IMR-90 (cell line): ENCODE results near the gene RNASET2. TPM values are rescaled to one million over a fixed set of nuclear protein-coding genes. Genes with fewer than 3 reads are reported as not detected.

Experiments used
- ATAC-seq: fragments of 200-7000 bp; cut with Tn5 transposase; 2 replicates; pipeline ENCODE4 v1.9.1; 2020; ENCODE audit warnings: low read depth, mild to moderate bottlenecking, moderate library complexity
- BruUV-seq: library from RNA; stranded (reverse); fragments of 400-500 nt; replicated peaks from 2 replicates; lab custom pipeline; 2021; lab: Mats Ljungman, UMichigan
- CTCF ChIA-PET: fragments of 300-600 bp; formaldehyde crosslinking; extraction: SDS; loops from one replicate; lab custom pipeline; 2021; ENCODE audit warnings: antibody characterized with exemption; lab: Yijun Ruan, JAX
- POLR2A ChIA-PET: fragments of 300-600 bp; sonication (Branson Sonifier 250); formaldehyde crosslinking; loops from one replicate; lab custom pipeline; 2022; ENCODE audit warnings: antibody characterized with exemption; ENCODE audit not compliant: unreplicated experiment; lab: Charles Lee
- DNase-seq: peaks from one replicate; pipeline ENCODE4 v3.0.0; 2013
- H2AFZ ChIP-seq: replicated peaks from 2 replicates; pipeline ENCODE3; 2013; ENCODE audit warnings: low read length, mild to moderate bottlenecking; ENCODE audit not compliant: poor library complexity
- H2AK5ac ChIP-seq: 2 replicates; pipeline ENCODE4 v1.6.1; 2013; ENCODE audit warnings: low read depth, low read length, inconsistent platforms
- H2AK9ac ChIP-seq: replicated peaks from 2 replicates; pipeline ENCODE3; 2013; ENCODE audit warnings: mild to moderate bottlenecking, low read depth, low read length, moderate library complexity; ENCODE audit not compliant: poor library complexity
- H2BK120ac ChIP-seq: 2 replicates; pipeline ENCODE4 v1.6.1; 2013; ENCODE audit warnings: low read depth, low read length, inconsistent platforms
- H2BK15ac ChIP-seq: 3 replicates; pipeline ENCODE4 v1.6.1; 2013; ENCODE audit warnings: low read depth, low read length, inconsistent platforms
- H2BK20ac ChIP-seq: 2 replicates; pipeline ENCODE4 v1.6.1; 2013; ENCODE audit warnings: low read depth, mild to moderate bottlenecking, inconsistent platforms, low read length, moderate library complexity
- H2BK5ac ChIP-seq: 2 replicates; pipeline ENCODE4 v1.6.1; 2013; ENCODE audit warnings: mild to moderate bottlenecking, low read depth, low read length, inconsistent platforms; ENCODE audit not compliant: poor library complexity, severe bottlenecking
- H3K14ac ChIP-seq: replicated peaks from 2 replicates; pipeline ENCODE4 v1.6.1; 2013; ENCODE audit warnings: low read depth, low read length, inconsistent platforms
- H3K18ac ChIP-seq: 2 replicates; pipeline ENCODE4 v1.6.1; 2013; ENCODE audit warnings: low read depth, low read length, control low read depth
- H3K23ac ChIP-seq: 2 replicates; pipeline ENCODE4 v1.6.1; 2013; ENCODE audit warnings: low read depth, low read length, inconsistent platforms
- H3K27ac ChIP-seq: 2 replicates; pipeline ENCODE4 v1.5.1; 2013; ENCODE audit warnings: mild to moderate bottlenecking, control low read depth, low read length; ENCODE audit not compliant: insufficient read depth
- H3K27me3 ChIP-seq: 2 replicates; pipeline ENCODE4 v1.6.1; 2013; ENCODE audit warnings: low read length; ENCODE audit not compliant: control insufficient read depth, insufficient read depth
- H3K36me3 ChIP-seq: 2 replicates; pipeline ENCODE4 v1.6.1; 2013; ENCODE audit warnings: low read length, mixed read lengths; ENCODE audit not compliant: control insufficient read depth, insufficient read depth
- H3K4ac ChIP-seq: 2 replicates; pipeline ENCODE4 v1.6.1; 2013; ENCODE audit warnings: low read depth, low read length, inconsistent platforms
- H3K4me1 ChIP-seq: 2 replicates; pipeline ENCODE4 v1.6.1; 2013; ENCODE audit warnings: low read length, mixed read lengths; ENCODE audit not compliant: control insufficient read depth, insufficient read depth
- H3K4me2 ChIP-seq: 2 replicates; pipeline ENCODE4 v1.6.1; 2013; ENCODE audit warnings: low read depth, mild to moderate bottlenecking, control low read depth, low read length, moderate library complexity
- H3K4me3 ChIP-seq: 2 replicates; pipeline ENCODE4 v1.5.1; 2013; ENCODE audit warnings: low read depth, mild to moderate bottlenecking, control low read depth, low read length, moderate library complexity; ENCODE audit not compliant: insufficient read depth
- H3K56ac ChIP-seq: 2 replicates; pipeline ENCODE4 v1.6.1; 2013; ENCODE audit warnings: low read length, inconsistent platforms; ENCODE audit not compliant: insufficient read depth; ENCODE audit errors: extremely low read depth
- H3K79me1 ChIP-seq, 2 experiments: 2 replicates each; pipeline ENCODE4 v1.6.1; 2013; ENCODE audit warnings: low read length in 2 of 2, inconsistent platforms in 1 of 2, low read depth in 1 of 2
- H3K9ac ChIP-seq: 2 replicates; pipeline ENCODE4 v1.6.1; 2013; ENCODE audit warnings: low read depth, low read length, control low read depth
- H3K9me1 ChIP-seq: 2 replicates; pipeline ENCODE4 v1.6.1; 2013; ENCODE audit warnings: low read length, inconsistent platforms; ENCODE audit not compliant: insufficient read depth
- H3K9me3 ChIP-seq: 2 replicates; pipeline ENCODE4 v1.6.1; 2013; ENCODE audit warnings: low read length; ENCODE audit not compliant: control insufficient read depth, insufficient read depth
- H4K20me1 ChIP-seq: 2 replicates; pipeline ENCODE4 v1.6.1; 2013; ENCODE audit warnings: low read length, inconsistent platforms; ENCODE audit not compliant: insufficient read depth
- H4K5ac ChIP-seq: 2 replicates; pipeline ENCODE4 v1.6.1; 2013; ENCODE audit warnings: mild to moderate bottlenecking, low read depth, low read length, control low read depth
- H4K8ac ChIP-seq, 2 experiments: 2 replicates each; pipeline ENCODE4 v1.6.1; 2013; ENCODE audit warnings: low read depth in 2 of 2, low read length in 2 of 2, control low read depth in 1 of 2, inconsistent platforms in 1 of 2
- H4K91ac ChIP-seq: 2 replicates; pipeline ENCODE4 v1.6.1; 2013; ENCODE audit warnings: low read depth, low read length, inconsistent platforms; ENCODE audit not compliant: insufficient read depth
- BHLHE40 ChIP-seq: fragments of 150-350 bp; IDR thresholded peaks from 2 replicates; pipeline ENCODE4 v1.6.1; 2016; ENCODE audit warnings: mild to moderate bottlenecking, low read depth, low read length
- CEBPB ChIP-seq: IDR thresholded peaks from 2 replicates; pipeline ENCODE4 v1.6.1; 2012; ENCODE audit warnings: low read depth, low read length, improper control_type of control experiment
- CHD1 ChIP-seq: IDR thresholded peaks from 2 replicates; pipeline ENCODE4 v1.6.1; 2012; ENCODE audit warnings: low read depth, low read length, improper control_type of control experiment
- CTCF ChIP-seq: conservative IDR thresholded peaks from 2 replicates; pipeline ENCODE4 v1.5.1; 2012; ENCODE audit warnings: mild to moderate bottlenecking, low read depth, low read length, improper control_type of control experiment
- ELK1 ChIP-seq: fragments of 150-350 bp; IDR thresholded peaks from 2 replicates; pipeline ENCODE4 v1.6.1; 2016; ENCODE audit warnings: low read depth, mild to moderate bottlenecking, low read length, moderate library complexity, borderline replicate concordance
- FOS ChIP-seq: fragments of 150-350 bp; IDR thresholded peaks from 2 replicates; pipeline ENCODE4 v1.6.1; 2016; ENCODE audit warnings: low read depth, low read length
- MAFK ChIP-seq: IDR thresholded peaks from 2 replicates; pipeline ENCODE4 v1.6.1; 2012; ENCODE audit warnings: low read depth, low read length, improper control_type of control experiment
- MAZ ChIP-seq: IDR thresholded peaks from 2 replicates; pipeline ENCODE4 v1.6.1; 2012; ENCODE audit warnings: low read depth, mild to moderate bottlenecking, low read length, improper control_type of control experiment, moderate library complexity, borderline replicate concordance
- MXI1 ChIP-seq: IDR thresholded peaks from 2 replicates; pipeline ENCODE4 v1.6.1; 2012; ENCODE audit warnings: low read depth, mild to moderate bottlenecking, low read length, moderate library complexity, borderline replicate concordance
- NFE2L2 ChIP-seq: fragments of 150-350 bp; IDR thresholded peaks from 2 replicates; pipeline ENCODE4 v1.6.1; 2016; ENCODE audit warnings: low read depth, mild to moderate bottlenecking, low read length
- POLR2A ChIP-seq: IDR thresholded peaks from 2 replicates; pipeline ENCODE4 v1.6.1; 2012; ENCODE audit warnings: mild to moderate bottlenecking, low read depth, low read length
- RAD21 ChIP-seq: IDR thresholded peaks from 2 replicates; pipeline ENCODE4 v1.6.1; 2012; ENCODE audit warnings: low read length, improper control_type of control experiment
- RCOR1 ChIP-seq: IDR thresholded peaks from 2 replicates; pipeline ENCODE4 v1.6.1; 2012; ENCODE audit warnings: mild to moderate bottlenecking, low read length, improper control_type of control experiment; ENCODE audit not compliant: insufficient replicate concordance
- RFX5 ChIP-seq: IDR thresholded peaks from 2 replicates; pipeline ENCODE4 v1.8.0; 2012; ENCODE audit warnings: low read depth, mild to moderate bottlenecking, low read length, moderate library complexity
- SMC3 ChIP-seq: fragments of 150-350 bp; IDR thresholded peaks from 2 replicates; pipeline ENCODE4 v1.6.1; 2016; ENCODE audit warnings: low read depth, mild to moderate bottlenecking, antibody characterized with exemption, low read length, moderate library complexity
- USF2 ChIP-seq: fragments of 150-350 bp; IDR thresholded peaks from 2 replicates; pipeline ENCODE4 v1.6.1; 2017; ENCODE audit warnings: mild to moderate bottlenecking, antibody characterized with exemption, low read length, low read depth
- WGBS, 2 experiments: methylation state at CpG; one replicate each; pipeline versions ENCODE4 v1.1.5 to v1.1.7; 2013; ENCODE audit warnings: missing lambda C conversion rate in 2 of 2; ENCODE audit not compliant: insufficient read length in 1 of 2; ENCODE audit errors: extremely low coverage in 2 of 2; 5-methylcytosine and 5-hydroxymethylcytosine counted together
- dilution Hi-C: fragments of 300-500 bp; cut with HindIII; formaldehyde crosslinking; loops from one replicate; pipeline ENCODE4 v1.14.3; 2018; ENCODE audit warnings: low sequenced_read_pairs; ENCODE audit not compliant: unreplicated experiment
- in situ Hi-C: fragments of 300-500 bp; cut with MboI; formaldehyde crosslinking; loops from 3 replicates; pipeline ENCODE4 v1.14.3; 2019; ENCODE audit warnings: low sequenced_read_pairs, inconsistent platforms, mixed read lengths
- intact Hi-C: fragments of 100-400 bp; cut with micrococcal nuclease; formaldehyde crosslinking; loops from 2 replicates; pipeline ENCODE4 v1.10.0; 2022
- polyA plus RNA-seq, 3 experiments: library from polyadenylated mRNA; depleted of rRNA; stranded (reverse); fragments of >200 nt; gene quantifications; 2 replicates each; pipeline ENCODE4 v1.2.3, GENCODE V29; 2012; ENCODE audit warnings: low replicate concordance in 1 of 3
- total RNA-seq: library from RNA; depleted of rRNA; stranded (reverse); fragments of >200 nt; gene quantifications from 2 replicates; pipeline ENCODE4 v1.2.3, GENCODE V29; 2012

Gene RNASET2
- total and polyA plus RNA-seq, 2 of the 4 experiments (the other 2 are of a cell fraction) = 13.6 to 24.9 TPM

GRCh38 chr6:166931426-166931970 is 24.9 kb downstream of the RNASET2 start:
- dilution Hi-C loops (no loop called here), in situ Hi-C loops (no loop called here)
- CTCF ChIA-PET = no interaction called here

More at GRCh38 chr6:166931426-166931970, 24.9 kb downstream of the RNASET2 start:
- BruUV-seq = no TSS peak
- Histone ChIP-seq H4K5ac (no peak overlapping the region), H4K91ac (no peak overlapping the region), H3K4ac (no peak overlapping the region), H4K8ac (no peak overlapping the region), H3K9me3 (no peaks in the 10 kb centered on the region), H2BK120ac (no peak overlapping the region), H2AK5ac (no peak overlapping the region), H2BK15ac (no peak overlapping the region), H3K4me1 (no peaks in the 10 kb centered on the region), H3K4me3 (no peak overlapping the region), H3K23ac (no peak overlapping the region), H3K18ac (no peak overlapping the region), H3K9me1 (peaks cover 8% of the 10 kb centered on the region; the same call in 1 of the 2 replicates), H3K27me3 (no peaks in the 10 kb centered on the region), H2AK9ac (no peak overlapping the region), H2AFZ (no peak overlapping the region), H3K14ac (no peak overlapping the region), H3K56ac (no peak overlapping the region), H4K20me1 (no peaks in the 10 kb centered on the region), H3K27ac (no peak overlapping the region), H3K4me2 (no peak overlapping the region), H2BK5ac (no peak overlapping the region), H3K79me1 (no peaks in the 10 kb centered on the region), H3K36me3 (no peaks in the 10 kb centered on the region), H2BK20ac (no peak overlapping the region), H3K9ac (no peak overlapping the region)
- TF ChIP-seq POLR2A = no peak
- no peak for TF ChIP-seq NFE2L2
- no peak for TF ChIP-seq ELK1
- no peak for TF ChIP-seq MAZ
- TF ChIP-seq RFX5 = no peak
- TF ChIP-seq SMC3 = no peak
- no peak for TF ChIP-seq MAFK
- TF ChIP-seq CEBPB = no peak
- no peak for TF ChIP-seq RAD21
- TF ChIP-seq USF2 = no peak
- TF ChIP-seq CTCF = no peak
- no peak for TF ChIP-seq BHLHE40
- no peak for TF ChIP-seq FOS
- TF ChIP-seq CHD1 = no peak
- TF ChIP-seq RCOR1 = no peak
- TF ChIP-seq MXI1 = no peak
- WGBS, 2 experiments = 91% methylated on average over 3 of the region's 14 CpGs; no CpG with 5 or more reads in 1 of the 2 experiments
- POLR2A ChIA-PET = no interaction called here
- intact Hi-C loops = no loop called here
- ATAC-seq (no peak), DNase-seq (no peak)
